GM12878 (cell line): Measurements from ENCODE around the gene HLA-DMA. TPM values are rescaled to one million over a fixed set of nuclear protein-coding genes. Genes with fewer than 3 reads are reported as not detected.

Source experiments
- ATAC-seq: fragments of 200-7000 bp; cut with Tn5 transposase; 3 replicates; pipeline ENCODE4 v1.9.1; 2020; ENCODE audit warnings: mild to moderate bottlenecking, moderate library complexity
- BruUV-seq: library from RNA; stranded (reverse); fragments of 400-500 nt; replicated peaks from 2 replicates; lab custom pipeline; 2021; lab: Mats Ljungman, UMichigan
- CTCF ChIA-PET: fragments of 300-600 bp; sonication (Branson Sonifier 250); formaldehyde crosslinking; extraction: SDS; loops from one replicate; lab custom pipeline; 2021; ENCODE audit warnings: inconsistent platforms; lab: Yijun Ruan, JAX
- POLR2A ChIA-PET: fragments of 350-600 bp; formaldehyde crosslinking; extraction: SDS; loops from one replicate; lab custom pipeline; 2021; ENCODE audit warnings: inconsistent platforms; lab: Charles Lee
- RAD21 ChIA-PET: fragments of 300-600 bp; sonication (Branson Sonifier 250); formaldehyde crosslinking; loops from one replicate; lab custom pipeline; 2023; ENCODE audit warnings: antibody characterized with exemption; ENCODE audit not compliant: unreplicated experiment; lab: Charles Lee
- SMC1A ChIA-PET: fragments of 300-600 bp; sonication (Branson Sonifier 250); formaldehyde crosslinking; loops from one replicate; lab custom pipeline; 2023; ENCODE audit not compliant: unreplicated experiment, uncharacterized antibody; lab: Charles Lee
- DNase-seq: peaks from one replicate; pipeline ENCODE4 v3.0.0-alpha.2; 2011; ENCODE audit warnings: low read depth, low spot score
- FAIRE-seq: peaks from 3 replicates; lab custom pipeline; 2011; peaks lifted over from hg19 to GRCh38; lab: Jason Lieb, UNC
- H2AFZ ChIP-seq: 2 replicates; pipeline ENCODE4 v1.6.0; 2011; ENCODE audit warnings: low read depth, low read length, control low read depth; ENCODE audit not compliant: control insufficient read depth
- H3K27ac ChIP-seq: 2 replicates; pipeline ENCODE4 v1.5.1; 2011; ENCODE audit warnings: control low read depth; ENCODE audit not compliant: control insufficient read depth, insufficient read depth
- H3K27me3 ChIP-seq, 2 experiments: replicated peaks in 1 of 2; 2 replicates each; pipeline versions ENCODE4 v1.6.0 to v1.6.1; 2011; ENCODE audit warnings: low read length in 1 of 2; ENCODE audit not compliant: control insufficient read depth in 2 of 2, insufficient read depth in 2 of 2
- H3K36me3 ChIP-seq, 2 experiments: 2 replicates each; pipeline ENCODE4 v1.5.1; 2011; ENCODE audit warnings: low read length in 1 of 2; ENCODE audit not compliant: control insufficient read depth in 2 of 2, insufficient read depth in 2 of 2
- H3K4me1 ChIP-seq: 2 replicates; pipeline ENCODE4 v1.6.1; 2011; ENCODE audit warnings: mild to moderate bottlenecking, low read length, moderate library complexity, mixed read lengths; ENCODE audit not compliant: control insufficient read depth, insufficient read depth
- H3K4me2 ChIP-seq: 2 replicates; pipeline ENCODE4 v1.6.0; 2011; ENCODE audit warnings: control low read depth; ENCODE audit not compliant: control insufficient read depth, insufficient read depth
- H3K4me3 ChIP-seq: fragments of 200-600 bp; sonication (generic); 2 replicates; pipeline ENCODE4 v1.5.1; 2016
- H3K79me2 ChIP-seq: 2 replicates; pipeline ENCODE4 v1.6.0; 2011; ENCODE audit warnings: low read length; ENCODE audit not compliant: control insufficient read depth, insufficient read depth
- H3K9ac ChIP-seq: 2 replicates; pipeline ENCODE4 v1.8.0; 2011; ENCODE audit warnings: low read length, control low read depth, mixed read lengths; ENCODE audit not compliant: control insufficient read depth, insufficient read depth
- H3K9me3 ChIP-seq: replicated peaks from 3 replicates; pipeline ENCODE4 v1.5.1; 2011; ENCODE audit warnings: mild to moderate bottlenecking, low read length; ENCODE audit not compliant: control insufficient read depth, insufficient read depth
- H4K20me1 ChIP-seq: 2 replicates; pipeline ENCODE4 v1.6.0; 2011; ENCODE audit not compliant: control insufficient read depth, insufficient read depth
- BHLHE40 ChIP-seq, 2 experiments: fragments of 450-650 bp in 1 of 2; IDR thresholded peaks; 2 replicates each; pipeline ENCODE4 v1.6.1; 2011 to 2017; ENCODE audit warnings: low read depth in 2 of 2, borderline replicate concordance in 1 of 2, improper control_type of control experiment in 1 of 2, low read length in 1 of 2, mild to moderate bottlenecking in 1 of 2
- MLLT1 ChIP-seq: fragments of 450-650 bp; IDR thresholded peaks from 2 replicates; pipeline ENCODE4 v1.6.1; 2016; ENCODE audit warnings: mild to moderate bottlenecking
- NFYA ChIP-seq: IDR thresholded peaks from 2 replicates; pipeline ENCODE4 v1.6.1; 2011; ENCODE audit warnings: low read depth, mild to moderate bottlenecking, low read length, improper control_type of control experiment, borderline replicate concordance
- WGBS: methylation state at CpG from one replicate; pipeline ENCODE4 v1.1.6; 2016; ENCODE audit warnings: low lambda C conversion rate; ENCODE audit not compliant: insufficient replicate concordance, insufficient coverage; ENCODE audit errors: missing lambda C conversion rate; 5-methylcytosine and 5-hydroxymethylcytosine counted together
- in situ Hi-C: fragments of 300-500 bp; cut with MboI; formaldehyde crosslinking; loops from 9 replicates; pipeline ENCODE4 v1.14.3; 2018; ENCODE audit warnings: mixed read lengths
- intact Hi-C: fragments of 100-400 bp; cut with micrococcal nuclease; formaldehyde crosslinking; loops from one replicate; pipeline ENCODE4 v1.14.2; 2022; ENCODE audit not compliant: unreplicated experiment
- polyA plus RNA-seq, 11 experiments: library from polyadenylated mRNA; depleted of rRNA in 4 of 11; unstranded in 6 of 11; stranded (reverse) in 5 of 11; fragments of >200 nt; fragmentation: Nextera tagmentation in 4 of 11; fragmentation: Illumina TruSeq in 1 of 11; extraction: Ambion mirVana in 4 of 11; extraction: Trizol in 1 of 11; gene quantifications; 1 replicate in 1 of 11; 2 replicates in 10 of 11; pipeline versions ENCODE4 v1.2.1 to v1.2.3, GENCODE V29; 2011 to 2016; ENCODE audit warnings: inconsistent platforms in 2 of 11, missing spikeins in 2 of 11, low read depth in 1 of 11
- total RNA-seq, 4 experiments: library from RNA; depleted of rRNA in 3 of 4; stranded (reverse); fragments of >200 nt in 3 of 4; fragmentation: Illumina TruSeq in 1 of 4; extraction: Trizol in 1 of 4; gene quantifications; 2 replicates each; pipeline versions ENCODE4 v1.2.1 to v1.2.3, GENCODE V29; 2013 to 2021
- TF ChIP-seq, protein P1 (sequence below): fragments of 450-650 bp; IDR thresholded peaks from 2 replicates; pipeline ENCODE4 v1.6.1; 2016; ENCODE audit warnings: mild to moderate bottlenecking, moderate library complexity, borderline replicate concordance

HLA-DMA gene
- total and polyA plus RNA-seq, 10 of the 15 experiments (the other 5 are each of a cell fraction or from before 2014, with no cell fraction given) = 177 to 552 (median 309) TPM

GRCh38 chr6:32964776-32965175, 11.9 kb upstream of the HLA-DMA start:
- in situ Hi-C loops (loop anchor here (25.0 kb wide), 2 partner anchors 1402 to 1698 kb away; partner anchors contain the start of gene LTA), intact Hi-C loops (no loop called here)
- H3K4me3 ChIP-seq = no peak overlapping the region
- BruUV-seq = no TSS peak
- H3K4me1 ChIP-seq = peaks cover 8% of the 10 kb centered on the region
- no peak for ATAC-seq
- TF ChIP-seq MLLT1 = no peak
- TF ChIP-seq BHLHE40 (IDR thresholded peaks at IDR 0.05; ENCODE audit: borderline replicate concordance in 1 of 2, low read depth in 2 of 2, low read length in 1 of 2) = no peak
- TF ChIP-seq, protein P1, sequence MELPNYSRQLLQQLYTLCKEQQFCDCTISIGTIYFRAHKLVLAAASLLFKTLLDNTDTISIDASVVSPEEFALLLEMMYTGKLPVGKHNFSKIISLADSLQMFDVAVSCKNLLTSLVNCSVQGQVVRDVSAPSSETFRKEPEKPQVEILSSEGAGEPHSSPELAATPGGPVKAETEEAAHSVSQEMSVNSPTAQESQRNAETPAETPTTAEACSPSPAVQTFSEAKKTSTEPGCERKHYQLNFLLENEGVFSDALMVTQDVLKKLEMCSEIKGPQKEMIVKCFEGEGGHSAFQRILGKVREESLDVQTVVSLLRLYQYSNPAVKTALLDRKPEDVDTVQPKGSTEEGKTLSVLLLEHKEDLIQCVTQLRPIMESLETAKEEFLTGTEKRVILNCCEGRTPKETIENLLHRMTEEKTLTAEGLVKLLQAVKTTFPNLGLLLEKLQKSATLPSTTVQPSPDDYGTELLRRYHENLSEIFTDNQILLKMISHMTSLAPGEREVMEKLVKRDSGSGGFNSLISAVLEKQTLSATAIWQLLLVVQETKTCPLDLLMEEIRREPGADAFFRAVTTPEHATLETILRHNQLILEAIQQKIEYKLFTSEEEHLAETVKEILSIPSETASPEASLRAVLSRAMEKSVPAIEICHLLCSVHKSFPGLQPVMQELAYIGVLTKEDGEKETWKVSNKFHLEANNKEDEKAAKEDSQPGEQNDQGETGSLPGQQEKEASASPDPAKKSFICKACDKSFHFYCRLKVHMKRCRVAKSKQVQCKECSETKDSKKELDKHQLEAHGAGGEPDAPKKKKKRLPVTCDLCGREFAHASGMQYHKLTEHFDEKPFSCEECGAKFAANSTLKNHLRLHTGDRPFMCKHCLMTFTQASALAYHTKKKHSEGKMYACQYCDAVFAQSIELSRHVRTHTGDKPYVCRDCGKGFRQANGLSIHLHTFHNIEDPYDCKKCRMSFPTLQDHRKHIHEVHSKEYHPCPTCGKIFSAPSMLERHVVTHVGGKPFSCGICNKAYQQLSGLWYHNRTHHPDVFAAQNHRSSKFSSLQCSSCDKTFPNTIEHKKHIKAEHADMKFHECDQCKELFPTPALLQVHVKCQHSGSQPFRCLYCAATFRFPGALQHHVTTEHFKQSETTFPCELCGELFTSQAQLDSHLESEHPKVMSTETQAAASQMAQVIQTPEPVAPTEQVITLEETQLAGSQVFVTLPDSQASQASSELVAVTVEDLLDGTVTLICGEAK = no peak
- TF ChIP-seq NFYA = no peak
- ChIA-PET RAD21 (interaction anchor here (1.5 to 12.2 kb wide), 4 partner anchors 9 to 31 kb away, joined by 5 to 224 read pairs (median 24); partner anchors contain the start of gene HLA-DMA), SMC1A (interaction anchor here (1.4 to 17.2 kb wide), 5 partner anchors 9 to 36 kb away, joined by 4 to 347 read pairs (median 24); partner anchors contain the start of gene HLA-DMA), POLR2A (interaction anchor here (0.8 to 16.6 kb wide), 6 partner anchors 8 to 25 kb away, joined by 3 to 486 read pairs (median 20); partner anchors contain the start of genes HLA-DMA and HLA-DMB), CTCF (interaction anchor here (1.1 to 13.8 kb wide), 4 partner anchors 10 to 34 kb away, joined by 3 to 243 read pairs (median 83); partner anchors contain the start of gene HLA-DMA)
- H2AFZ ChIP-seq = no peak overlapping the region
- H3K4me2 ChIP-seq = no peak overlapping the region
- H3K9ac ChIP-seq = no peak overlapping the region
- H4K20me1 ChIP-seq = no peaks in the 10 kb centered on the region
- FAIRE-seq = no peak
- DNase-seq = no peak
- H3K27me3 ChIP-seq = no peaks in the 10 kb centered on the region
- WGBS = 77% methylated on average over 5 of the region's 5 CpGs
- H3K9me3 ChIP-seq = no peaks in the 10 kb centered on the region
- H3K36me3 ChIP-seq = no peaks in the 10 kb centered on the region
- H3K79me2 ChIP-seq = peaks cover 38% of the 10 kb centered on the region
- H3K27ac ChIP-seq = no peak overlapping the region
